Endodermal cell (in vitro differentiated cells): Measurements from ENCODE around the gene KAZALD1. TPM values are rescaled to one million over a fixed set of nuclear protein-coding genes. Genes with fewer than 3 reads are reported as not detected.

Source experiments
- DNase-seq: peaks from one replicate; pipeline ENCODE4 v3.0.0-alpha.2; 2017
- H3K27ac ChIP-seq: 2 replicates; pipeline ENCODE4 v1.5.1; 2013; ENCODE audit warnings: mild to moderate bottlenecking, low read depth, low read length, moderate library complexity
- H3K27me3 ChIP-seq: 2 replicates; pipeline ENCODE4 v1.6.1; 2013; ENCODE audit warnings: mild to moderate bottlenecking, low read length, moderate library complexity; ENCODE audit not compliant: insufficient read depth, control insufficient read depth, poor library complexity, severe bottlenecking
- H3K36me3 ChIP-seq: 2 replicates; pipeline ENCODE4 v1.7.0; 2013; ENCODE audit warnings: mild to moderate bottlenecking, low read length, moderate library complexity; ENCODE audit not compliant: control insufficient read depth, insufficient read depth
- H3K4me1 ChIP-seq: one replicate; pipeline ENCODE4 v1.7.0; 2013; ENCODE audit warnings: low read length; ENCODE audit not compliant: control insufficient read depth, insufficient read depth
- H3K4me3 ChIP-seq: 2 replicates; pipeline ENCODE4 v1.5.1; 2013; ENCODE audit warnings: mild to moderate bottlenecking, low read length, moderate library complexity
- H3K9ac ChIP-seq: 2 replicates; pipeline ENCODE4 v1.6.1; 2013; ENCODE audit warnings: mild to moderate bottlenecking, low read length, moderate library complexity; ENCODE audit not compliant: poor library complexity, severe bottlenecking; ENCODE audit errors: extremely low read depth
- H3K9me3 ChIP-seq: 2 replicates; pipeline ENCODE4 v1.6.1; 2013; ENCODE audit warnings: mild to moderate bottlenecking, low read length, moderate library complexity; ENCODE audit not compliant: control insufficient read depth
- H3K27ac Mint-ChIP-seq: 2 replicates; pipeline ENCODE4 v1.8.0; 2020; ENCODE audit warnings: mixed read lengths
- H3K27me3 Mint-ChIP-seq: 2 replicates; pipeline ENCODE4 v1.8.0; 2021; ENCODE audit warnings: mild to moderate bottlenecking, mixed read lengths; ENCODE audit not compliant: insufficient read depth
- H3K36me3 Mint-ChIP-seq: 2 replicates; pipeline ENCODE4 v1.8.0; 2020; ENCODE audit warnings: low read depth, mixed read lengths
- H3K4me1 Mint-ChIP-seq: 2 replicates; pipeline ENCODE4 v1.8.0; 2020; ENCODE audit warnings: mixed read lengths
- H3K4me3 Mint-ChIP-seq: 2 replicates; pipeline ENCODE4 v1.8.0; 2020; ENCODE audit warnings: mild to moderate bottlenecking, moderate library complexity, mixed read lengths
- H3K9me3 Mint-ChIP-seq: 2 replicates; pipeline ENCODE4 v1.8.0; 2020; ENCODE audit warnings: mild to moderate bottlenecking, mixed read lengths
- WGBS, 2 experiments: methylation state at CpG; one replicate each; pipeline versions ENCODE4 v1.1.5 to v1.1.7; 2013; ENCODE audit warnings: missing lambda C conversion rate in 2 of 2, mixed read lengths in 1 of 2; ENCODE audit not compliant: insufficient coverage in 1 of 2, insufficient read length in 1 of 2; 5-methylcytosine and 5-hydroxymethylcytosine counted together
- total RNA-seq, 2 donors: library from RNA; stranded (reverse); fragmentation: NEBNext Ultra II Directional in 1 of 2; extraction: Animal tissue kit (Norgen Biotek cat#: 25700) in 1 of 2; gene quantifications; 2 replicates in 1 of 2; 3 replicates in 1 of 2; pipeline ENCODE4 v1.2.1, GENCODE V29; 2021
- TF ChIP-seq, protein P1 (sequence below): fragments of 200-600 bp; sonication (generic); conservative IDR thresholded peaks from 2 replicates; pipeline ENCODE4 v1.5.0; 2021; ENCODE audit warnings: antibody characterized with exemption, mild to moderate bottlenecking

KAZALD1 gene
- total RNA-seq, 2 donors from 2014 or later: 5.2 to 10.0 TPM

DNA sequence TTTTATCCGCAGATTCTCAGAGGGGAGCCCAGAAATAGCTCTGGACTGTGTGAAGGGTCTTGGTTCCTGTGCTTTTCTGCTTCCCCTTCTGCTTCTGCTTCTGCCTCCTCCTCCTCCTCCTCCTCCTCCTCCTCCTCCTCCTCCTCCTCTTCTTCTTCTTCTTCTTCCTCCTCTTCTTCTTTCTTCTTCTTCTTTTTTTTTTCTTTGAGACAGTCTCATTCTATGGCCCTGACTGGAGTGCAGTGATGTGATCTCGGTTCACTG lies 42.4 kb upstream of the KAZALD1 start:
- H3K36me3 Mint-ChIP-seq: no peaks in the 10 kb centered on the region
- no peak for DNase-seq
- no peak overlapping the region for H3K27ac Mint-ChIP-seq
- 47 to 100% methylated on average over 1 to 2 of the region's 2 CpGs for WGBS, 2 experiments
- Histone ChIP-seq H3K9me3 (no peaks in the 10 kb centered on the region), H3K4me1 (no peaks in the 10 kb centered on the region), H3K27ac (no peak overlapping the region), H3K9ac (no peak overlapping the region), H3K4me3 (no peak overlapping the region), H3K36me3 (no peaks in the 10 kb centered on the region), H3K27me3 (peaks cover 63% of the 10 kb centered on the region)
- no peaks in the 10 kb centered on the region for H3K9me3 Mint-ChIP-seq
- H3K4me3 Mint-ChIP-seq: no peak overlapping the region
- peaks cover 68% of the 10 kb centered on the region for H3K27me3 Mint-ChIP-seq
- TF ChIP-seq, protein P1, sequence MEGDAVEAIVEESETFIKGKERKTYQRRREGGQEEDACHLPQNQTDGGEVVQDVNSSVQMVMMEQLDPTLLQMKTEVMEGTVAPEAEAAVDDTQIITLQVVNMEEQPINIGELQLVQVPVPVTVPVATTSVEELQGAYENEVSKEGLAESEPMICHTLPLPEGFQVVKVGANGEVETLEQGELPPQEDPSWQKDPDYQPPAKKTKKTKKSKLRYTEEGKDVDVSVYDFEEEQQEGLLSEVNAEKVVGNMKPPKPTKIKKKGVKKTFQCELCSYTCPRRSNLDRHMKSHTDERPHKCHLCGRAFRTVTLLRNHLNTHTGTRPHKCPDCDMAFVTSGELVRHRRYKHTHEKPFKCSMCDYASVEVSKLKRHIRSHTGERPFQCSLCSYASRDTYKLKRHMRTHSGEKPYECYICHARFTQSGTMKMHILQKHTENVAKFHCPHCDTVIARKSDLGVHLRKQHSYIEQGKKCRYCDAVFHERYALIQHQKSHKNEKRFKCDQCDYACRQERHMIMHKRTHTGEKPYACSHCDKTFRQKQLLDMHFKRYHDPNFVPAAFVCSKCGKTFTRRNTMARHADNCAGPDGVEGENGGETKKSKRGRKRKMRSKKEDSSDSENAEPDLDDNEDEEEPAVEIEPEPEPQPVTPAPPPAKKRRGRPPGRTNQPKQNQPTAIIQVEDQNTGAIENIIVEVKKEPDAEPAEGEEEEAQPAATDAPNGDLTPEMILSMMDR: no peak
- peaks cover 4% of the 10 kb centered on the region for H3K4me1 Mint-ChIP-seq

DNA sequence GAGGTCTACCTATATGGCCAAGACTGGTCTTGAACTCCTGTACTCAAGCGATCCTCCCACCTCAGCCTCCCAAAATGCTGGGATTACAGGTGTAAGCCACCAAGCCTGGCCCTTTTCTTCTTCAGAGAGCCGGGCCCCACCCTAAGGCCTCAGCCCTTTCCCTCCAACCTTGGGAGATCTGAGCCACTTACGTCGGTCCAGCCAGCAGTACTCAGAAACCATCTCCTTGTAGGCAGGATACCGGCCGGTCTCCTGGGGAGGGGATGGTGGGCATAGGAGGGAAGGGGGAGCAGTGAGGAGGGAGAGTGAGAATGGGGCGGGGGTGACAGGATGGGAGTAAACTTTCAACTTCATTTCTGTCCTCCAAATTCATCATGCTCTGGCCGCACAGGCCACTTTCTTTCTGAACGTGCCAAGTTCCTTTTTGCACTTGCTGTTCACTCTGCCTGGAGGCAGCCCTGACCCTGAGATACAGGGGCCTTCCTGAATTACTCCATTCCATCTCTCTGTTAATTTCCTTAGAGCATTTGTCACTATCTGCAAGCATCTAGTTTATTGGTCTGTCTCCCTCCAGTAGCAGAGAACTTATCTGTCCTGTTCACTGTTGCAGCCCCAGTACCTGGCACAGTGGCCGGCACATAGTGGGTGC lies 41.2 kb upstream of the KAZALD1 start:
- Mint-ChIP-seq H3K27me3 (peaks cover 57% of the 10 kb centered on the region), H3K27ac (no peak overlapping the region), H3K36me3 (no peaks in the 10 kb centered on the region), H3K4me1 (peaks cover 4% of the 10 kb centered on the region), H3K4me3 (no peak overlapping the region), H3K9me3 (no peaks in the 10 kb centered on the region)
- H3K4me1 ChIP-seq: no peaks in the 10 kb centered on the region
- DNase-seq: no peak
- H3K9me3 ChIP-seq: no peaks in the 10 kb centered on the region
- no peak overlapping the region for H3K27ac ChIP-seq
- peaks cover 55% of the 10 kb centered on the region for H3K27me3 ChIP-seq
- 79 to 86% methylated on average over 2 to 10 of the region's 10 CpGs for WGBS, 2 experiments
- no peak overlapping the region for H3K4me3 ChIP-seq
- no peak overlapping the region for H3K9ac ChIP-seq
- TF ChIP-seq, protein P1: no peak
- H3K36me3 ChIP-seq: no peaks in the 10 kb centered on the region

DNA sequence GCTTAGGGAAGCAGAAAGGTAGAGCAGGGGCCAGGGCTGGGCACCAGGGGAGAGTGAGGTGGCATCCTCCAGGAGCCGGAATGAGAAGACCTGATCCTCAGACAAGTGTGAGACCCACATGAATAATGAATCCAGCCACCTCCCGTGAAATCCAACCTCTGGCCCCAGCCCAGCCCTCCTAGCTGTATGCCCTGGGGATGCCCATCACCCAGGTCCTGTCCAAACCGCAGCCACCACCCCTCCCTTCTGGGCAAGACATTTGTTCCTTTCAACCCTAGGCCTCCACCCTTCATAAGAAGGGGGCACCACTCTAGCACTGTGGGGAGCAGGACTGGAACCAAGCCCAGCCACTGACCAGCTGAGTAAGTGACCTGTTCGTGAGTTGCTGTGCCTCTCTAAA lies 40.5 kb upstream of the KAZALD1 start:
- no peak overlapping the region for H3K4me3 Mint-ChIP-seq
- H3K27me3 Mint-ChIP-seq: peaks cover 52% of the 10 kb centered on the region
- Histone ChIP-seq H3K4me1 (no peaks in the 10 kb centered on the region), H3K4me3 (no peak overlapping the region), H3K27me3 (peaks cover 51% of the 10 kb centered on the region), H3K9ac (no peak overlapping the region), H3K9me3 (no peaks in the 10 kb centered on the region), H3K27ac (no peak overlapping the region), H3K36me3 (no peaks in the 10 kb centered on the region)
- no peak overlapping the region for H3K27ac Mint-ChIP-seq
- TF ChIP-seq, protein P1: no peak
- no peaks in the 10 kb centered on the region for H3K36me3 Mint-ChIP-seq
- peaks cover 4% of the 10 kb centered on the region for H3K4me1 Mint-ChIP-seq
- 95 to 97% methylated on average over 3 to 4 of the region's 4 CpGs for WGBS, 2 experiments
- H3K9me3 Mint-ChIP-seq: no peaks in the 10 kb centered on the region
- no peak for DNase-seq
